GM21423 (cell line): ENCODE data around the gene WBP1L.
"Not testable (repeated sequence)": the region's sequence is repeated elsewhere in the genome, so short reads cannot be mapped to it uniquely, and the experiment has no call there.

Source experiments
- ATAC-seq: cut with Tn5 transposase; IDR thresholded peaks from one replicate; pipeline ENCODE4 v1.9.1; 2021; ENCODE audit warnings: mild to moderate bottlenecking, moderate library complexity; ENCODE audit not compliant: unreplicated experiment

Gene WBP1L

DNA sequence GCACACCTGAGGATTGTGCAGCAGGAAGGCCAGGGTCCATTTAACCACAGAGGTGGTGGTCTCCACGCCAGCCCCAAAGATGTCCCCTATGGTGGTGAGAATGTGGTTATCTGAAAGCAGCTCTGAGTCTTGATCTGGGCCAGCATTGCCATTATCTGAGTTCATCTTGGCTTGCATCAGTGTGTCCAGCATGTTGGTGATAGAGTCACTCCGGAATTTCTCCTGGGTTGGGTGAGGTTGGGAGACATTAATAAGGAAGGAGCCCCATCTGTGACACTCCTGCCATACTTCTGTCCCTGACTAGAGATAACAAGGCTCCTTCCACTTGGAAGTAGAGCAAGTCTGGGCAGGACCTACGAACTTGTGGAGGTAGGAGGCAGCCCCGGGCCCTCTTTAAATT lies 89.2 kb downstream of the WBP1L start:
- ATAC-seq, result no peak

DNA sequence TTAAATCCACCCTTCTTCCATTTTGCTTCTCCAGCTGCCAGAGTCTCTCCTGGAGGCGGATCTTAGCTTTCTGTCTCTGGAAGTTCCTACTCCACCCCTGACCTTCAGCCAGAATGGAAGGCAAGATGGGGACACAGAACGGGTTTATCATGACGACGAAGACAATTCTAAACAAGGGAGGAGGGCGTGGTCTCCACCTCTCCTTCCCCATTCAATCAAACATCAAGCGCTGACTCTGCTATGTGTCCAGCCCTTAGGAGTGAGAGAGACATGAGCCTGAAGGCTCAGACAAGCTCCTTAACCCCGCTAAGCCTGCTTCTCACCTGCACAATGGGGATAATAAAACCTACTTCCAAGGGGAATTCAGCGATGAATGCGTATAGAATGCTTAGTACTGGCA lies 90.4 kb downstream of the WBP1L start:
- no peak for ATAC-seq

DNA sequence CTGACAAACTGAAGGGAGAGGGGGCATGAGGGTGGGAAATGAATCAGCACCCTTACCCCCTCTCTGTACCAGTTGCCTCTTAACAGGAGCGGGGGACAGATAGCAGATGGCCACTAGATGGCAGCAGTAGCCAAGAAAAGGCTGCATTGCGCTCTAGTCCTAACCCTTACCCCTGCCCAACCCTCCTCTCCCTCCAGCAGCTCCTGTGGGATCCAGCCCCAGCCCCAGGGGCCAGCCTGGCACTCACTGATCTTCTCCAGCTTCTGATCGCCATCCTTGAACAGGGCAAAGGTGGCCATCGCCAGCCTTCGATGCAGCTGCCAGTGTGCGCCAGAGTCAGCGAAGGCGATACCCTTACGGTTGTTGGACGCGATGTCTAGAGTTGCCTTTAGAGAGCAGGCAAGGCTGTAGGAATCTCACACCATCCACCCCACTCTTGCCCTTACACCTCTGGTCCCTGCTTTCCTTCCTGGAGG lies 91.3 kb downstream of the WBP1L start:
- no peak for ATAC-seq

DNA sequence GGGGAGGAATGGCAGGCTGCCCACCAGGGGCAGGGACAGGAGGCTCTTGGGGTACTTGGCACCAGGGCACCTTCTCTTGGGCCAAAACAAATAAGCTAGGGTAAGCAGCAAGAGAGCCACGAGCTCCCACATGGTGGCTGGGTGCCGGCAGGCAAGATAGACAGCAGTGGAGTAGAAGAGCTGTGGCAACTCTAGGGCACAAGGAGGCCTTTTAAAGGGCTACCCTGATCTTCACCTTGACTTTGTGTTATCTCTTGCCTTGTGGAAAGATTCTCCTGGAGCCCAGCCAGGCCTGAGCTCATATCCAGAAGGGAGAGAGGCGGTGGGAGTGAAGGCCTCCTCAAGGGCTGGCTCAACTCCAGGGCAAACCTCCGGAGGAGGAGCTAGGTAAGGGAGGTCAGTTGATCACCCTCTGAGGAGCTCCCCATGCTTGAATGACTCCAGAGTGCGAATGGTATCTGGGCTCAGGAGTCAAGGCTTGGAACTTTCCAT lies 93.5 kb downstream of the WBP1L start, which contains the start of gene CYP17A1:
Gene CYP17A1 (minus strand): TSS at position 184 of the 492 bp plus-strand sequence. CDS start 52 bp downstream, at position 132.
- no peak for ATAC-seq

DNA sequence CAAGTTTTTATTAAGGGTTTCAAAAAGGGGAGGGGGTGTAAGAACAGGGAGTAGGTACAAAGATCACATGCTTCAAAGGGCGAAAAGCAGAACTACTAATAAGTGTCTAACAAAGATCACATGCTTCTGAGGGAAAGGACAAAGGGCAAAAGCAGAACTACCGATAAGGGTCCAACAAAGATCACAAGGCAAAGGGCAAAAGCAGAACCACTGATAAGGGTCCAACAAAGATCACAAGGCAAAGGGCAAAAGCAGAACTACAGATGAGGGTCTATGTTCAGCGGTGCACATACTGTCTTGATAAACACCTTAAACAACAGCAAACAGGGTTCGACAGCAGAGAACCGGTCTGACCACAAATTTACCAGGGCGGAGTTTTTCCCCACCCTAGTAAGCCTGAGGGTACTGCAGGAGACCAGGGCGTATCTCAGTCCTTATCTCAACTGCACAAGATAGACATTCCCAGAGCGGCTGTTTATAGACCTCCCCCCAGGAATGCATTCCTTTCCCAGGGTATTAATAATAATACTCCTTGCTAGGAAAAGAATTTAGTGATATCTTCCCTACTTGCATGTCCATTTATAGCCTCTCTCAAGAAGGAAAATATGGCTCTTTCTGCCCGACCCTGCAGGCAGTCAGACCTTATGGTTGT lies 94.7 kb downstream of the WBP1L start:
- not testable (repeated sequence) for ATAC-seq

DNA sequence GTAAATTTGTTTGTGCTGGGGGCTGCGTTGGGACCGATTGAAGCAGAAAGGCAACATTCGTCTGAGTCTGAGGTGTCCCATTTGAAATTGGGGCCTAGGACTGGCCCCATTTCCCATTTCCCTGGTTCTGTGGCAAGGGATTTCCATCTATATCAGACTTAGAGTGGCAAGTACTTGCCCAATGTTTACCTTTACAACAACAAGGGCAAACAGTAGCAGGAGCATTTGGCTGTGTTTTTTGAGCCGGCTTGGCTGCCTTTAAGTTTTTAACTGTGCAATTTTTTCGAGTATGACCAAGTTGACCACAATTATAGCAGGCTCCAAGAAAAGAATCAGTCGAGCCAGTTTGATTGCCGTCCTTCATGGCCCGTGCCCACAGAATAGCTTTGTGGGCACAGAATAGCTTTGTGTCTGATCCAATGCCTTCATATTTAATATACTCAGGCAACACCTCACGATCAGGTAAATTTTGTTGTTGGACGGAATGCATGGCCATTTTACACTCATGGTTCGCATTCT lies 98.1 kb downstream of the WBP1L start:
- no peak for ATAC-seq

DNA sequence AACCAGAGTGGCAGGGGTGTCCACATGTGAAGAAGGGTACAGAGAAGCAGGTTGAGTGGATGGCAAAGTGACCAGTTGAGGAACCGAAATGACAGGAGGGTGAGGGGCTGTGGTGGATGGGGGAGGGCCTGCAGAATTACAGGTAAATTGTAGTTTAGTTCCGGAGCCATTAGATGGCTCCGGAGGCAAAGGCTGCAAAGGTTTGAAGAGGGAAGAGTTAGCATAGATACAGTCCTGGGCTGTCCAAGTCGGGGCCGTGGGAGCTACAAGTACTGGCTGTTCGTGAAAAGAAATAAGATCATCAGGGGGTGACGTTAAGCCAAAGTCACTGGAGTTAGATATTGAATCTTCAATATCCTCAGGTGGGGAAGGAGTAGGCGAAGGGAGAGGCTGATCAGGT lies 99.4 kb downstream of the WBP1L start:
- not testable (repeated sequence) for ATAC-seq

DNA sequence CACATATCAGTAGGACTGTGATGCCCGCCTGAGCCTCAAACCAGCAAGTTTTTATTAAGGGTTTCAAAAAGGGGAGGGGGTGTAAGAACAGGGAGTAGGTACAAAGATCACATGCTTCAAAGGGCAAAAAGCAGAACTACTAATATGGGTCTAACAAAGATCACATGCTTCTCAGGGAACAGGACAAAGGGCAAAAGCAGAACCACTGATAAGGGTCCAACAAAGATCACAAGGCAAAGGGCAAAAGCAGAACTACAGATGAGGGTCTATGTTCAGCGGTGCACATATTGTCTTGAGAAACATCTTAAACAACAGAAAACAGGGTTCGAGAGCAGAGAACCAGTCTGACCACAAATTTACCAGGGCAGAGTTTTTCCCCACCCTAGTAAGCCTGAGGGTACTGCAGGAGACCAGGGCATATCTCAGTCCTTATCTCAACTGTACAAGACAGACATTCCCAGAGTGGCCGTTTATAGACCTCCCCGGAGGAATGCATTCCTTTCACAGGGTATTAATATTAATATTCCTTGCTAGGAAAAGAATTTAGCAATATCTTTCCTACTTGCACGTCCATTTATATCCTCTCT lies 100.5 kb downstream of the WBP1L start:
- ATAC-seq, result not testable (repeated sequence)

DNA sequence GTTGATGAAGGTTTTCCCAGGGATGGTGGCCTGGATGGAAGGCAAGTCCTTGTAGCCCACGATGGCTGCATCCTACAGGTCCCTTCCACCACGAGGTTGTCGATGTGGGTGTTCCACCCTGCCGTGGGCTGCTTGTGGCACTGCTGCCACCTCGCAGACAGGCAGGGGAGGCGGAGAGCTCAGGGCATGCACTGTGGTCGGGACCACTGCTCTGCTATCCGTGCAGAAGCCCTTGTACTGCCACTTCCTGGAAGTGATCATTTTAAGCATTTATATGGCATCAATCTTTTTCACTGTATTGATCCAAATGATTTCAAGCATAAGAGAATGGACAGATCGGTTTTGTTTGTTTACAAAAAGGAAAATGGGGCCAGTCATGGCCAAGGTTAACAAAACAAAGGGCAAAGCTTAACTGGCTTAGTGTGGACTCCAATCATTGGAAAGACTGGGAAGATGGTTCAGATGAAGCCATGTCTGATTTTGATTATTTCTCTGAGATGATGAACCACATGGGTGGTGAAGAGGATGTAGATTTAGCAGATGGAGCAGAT lies 101.7 kb downstream of the WBP1L start:
- ATAC-seq, result no peak

DNA sequence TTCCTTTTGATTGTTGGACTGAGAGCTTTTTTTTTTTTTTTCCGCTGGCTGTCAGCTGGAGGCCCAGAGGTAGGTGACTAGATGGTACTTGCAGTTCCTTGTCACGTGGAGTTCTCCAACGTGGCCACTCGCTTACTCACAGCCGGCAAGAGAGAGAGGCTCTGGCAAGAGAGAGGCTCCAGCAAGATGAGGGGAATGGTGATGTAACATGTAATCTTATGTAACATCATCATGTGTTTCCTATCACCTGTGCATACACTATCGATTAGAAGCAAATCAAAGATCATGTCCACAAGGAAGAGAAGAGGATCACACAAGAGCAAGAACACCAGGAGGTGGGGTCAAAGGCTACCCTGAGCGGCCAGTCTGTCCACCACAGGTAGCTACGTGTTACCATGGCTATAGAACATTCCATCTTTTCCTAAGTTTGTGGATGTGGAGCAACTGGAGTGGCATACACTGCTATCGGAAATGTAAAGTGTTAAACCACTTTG lies 106.3 kb downstream of the WBP1L start:
- ATAC-seq, result no peak

DNA sequence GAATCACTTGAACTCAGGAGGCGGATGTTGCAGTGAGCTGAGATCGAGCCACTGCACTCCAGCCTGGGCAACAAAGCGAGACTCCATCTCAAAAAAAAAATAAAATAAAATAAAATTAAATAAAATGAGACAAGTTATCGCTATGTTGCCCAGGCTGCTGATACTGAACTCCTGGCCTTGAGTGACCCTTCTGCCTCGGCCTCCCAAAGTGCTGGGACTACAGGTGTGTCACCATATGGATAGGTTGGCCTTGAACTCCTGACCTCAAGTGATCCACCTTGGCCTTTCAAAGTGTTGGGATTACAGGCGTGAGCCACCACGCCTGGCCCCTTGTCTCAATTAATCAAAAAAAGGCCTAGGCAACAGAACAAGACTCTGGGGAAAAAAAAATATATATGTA lies 109.5 kb downstream of the WBP1L start:
- not testable (repeated sequence) for ATAC-seq

DNA sequence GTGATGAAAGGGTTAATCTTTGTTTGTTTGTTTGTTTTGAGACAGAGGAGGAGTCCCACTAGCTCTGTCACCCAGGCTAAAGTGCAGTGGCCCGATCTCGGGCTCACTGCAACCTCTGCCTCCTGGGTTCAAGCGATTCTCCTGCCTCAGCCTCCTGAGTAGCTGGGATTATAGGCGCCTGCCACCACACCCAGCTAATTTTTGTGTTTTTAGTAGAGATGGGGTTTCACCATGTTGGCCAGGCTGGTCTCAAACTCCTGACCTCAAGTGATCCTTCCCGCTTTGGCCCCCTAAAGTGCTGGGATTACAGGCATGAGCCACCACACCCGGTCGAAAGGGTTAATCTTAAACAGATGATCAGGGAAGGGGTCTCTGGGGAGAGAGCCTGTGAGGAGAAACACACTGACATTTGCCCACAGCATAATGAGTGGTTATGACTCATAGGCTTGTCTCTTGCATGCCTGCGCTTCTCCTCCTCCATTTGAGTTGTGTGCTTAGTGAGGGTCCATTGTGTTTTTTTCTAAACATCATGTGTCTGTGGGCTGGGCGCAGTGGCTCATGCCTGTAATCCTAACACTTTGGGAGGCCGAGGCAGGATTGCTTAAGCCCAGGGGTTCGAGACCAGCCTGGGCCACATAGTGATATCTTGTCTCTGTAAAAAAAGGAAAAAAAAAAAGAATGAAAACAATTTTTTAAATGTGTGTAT lies 112.1 kb downstream of the WBP1L start:
- not testable (repeated sequence) for ATAC-seq

DNA sequence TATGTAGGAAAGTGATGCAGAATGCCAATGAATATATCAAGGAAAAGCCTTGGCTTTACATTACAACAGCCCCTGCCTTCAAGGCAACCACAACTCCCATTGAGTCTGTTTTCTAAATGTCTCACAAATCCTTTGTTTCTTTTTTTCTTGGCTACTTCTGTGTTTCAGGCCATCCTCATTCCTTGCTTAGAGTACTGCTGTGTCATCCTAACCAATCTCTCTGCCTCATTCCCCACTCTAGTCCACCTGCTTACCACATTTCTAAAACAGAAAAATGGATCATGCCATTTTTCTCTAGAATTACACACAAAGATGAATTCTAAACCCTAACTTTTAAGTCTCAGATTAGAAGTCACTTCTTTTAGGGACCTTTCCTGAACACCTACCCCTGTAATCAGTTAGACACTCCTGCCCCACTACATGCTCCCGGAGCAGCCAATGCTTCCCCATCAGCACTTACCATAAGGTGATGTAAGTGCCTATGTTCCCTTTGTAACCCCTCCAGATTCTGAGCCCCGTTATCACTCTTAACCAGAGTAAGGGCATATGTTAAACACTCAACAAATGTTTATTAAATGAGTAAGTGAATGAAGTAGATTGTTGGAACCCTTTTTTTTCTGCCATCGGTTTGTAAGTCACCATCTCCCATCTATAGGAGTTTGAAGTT lies 113.1 kb downstream of the WBP1L start:
- no peak for ATAC-seq

DNA sequence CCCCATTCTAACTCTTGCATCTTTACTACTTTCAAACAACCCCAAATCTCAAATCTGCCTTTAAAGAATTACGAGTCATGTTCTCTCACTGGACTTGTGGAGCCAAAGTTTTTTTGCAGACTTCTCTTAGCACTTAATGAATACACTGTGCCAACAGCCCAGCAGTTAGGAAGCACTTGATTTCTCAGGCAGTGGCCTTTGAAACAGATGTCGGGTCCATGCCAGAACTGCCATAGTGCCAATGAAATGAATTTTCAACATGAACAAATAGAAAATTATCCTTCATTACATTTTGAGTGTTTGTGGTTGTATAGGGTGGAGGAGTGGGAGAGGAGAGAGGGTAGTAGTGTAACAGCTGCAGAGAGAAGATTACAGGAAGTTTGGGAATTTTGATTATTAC lies 116.2 kb downstream of the WBP1L start:
- ATAC-seq, result no peak

DNA sequence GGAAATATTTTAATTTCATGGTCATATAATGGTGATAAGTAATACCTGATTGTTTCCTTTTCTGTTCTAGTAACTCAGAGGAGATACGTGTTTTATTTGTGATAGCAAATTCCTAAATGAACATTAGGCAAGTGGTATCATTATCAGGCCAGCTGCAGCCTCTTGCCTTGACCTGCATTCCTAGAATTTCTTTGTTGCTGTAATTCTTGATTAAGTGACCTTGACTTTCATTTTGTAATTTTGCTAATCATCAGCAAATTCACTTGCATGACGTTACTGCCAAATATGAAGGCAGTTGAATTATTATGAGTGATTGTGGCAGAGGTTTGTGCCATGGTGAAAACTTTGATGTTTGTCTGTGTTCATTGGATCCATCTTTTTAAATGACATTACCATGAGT lies 119.9 kb downstream of the WBP1L start:
- ATAC-seq, result no peak

DNA sequence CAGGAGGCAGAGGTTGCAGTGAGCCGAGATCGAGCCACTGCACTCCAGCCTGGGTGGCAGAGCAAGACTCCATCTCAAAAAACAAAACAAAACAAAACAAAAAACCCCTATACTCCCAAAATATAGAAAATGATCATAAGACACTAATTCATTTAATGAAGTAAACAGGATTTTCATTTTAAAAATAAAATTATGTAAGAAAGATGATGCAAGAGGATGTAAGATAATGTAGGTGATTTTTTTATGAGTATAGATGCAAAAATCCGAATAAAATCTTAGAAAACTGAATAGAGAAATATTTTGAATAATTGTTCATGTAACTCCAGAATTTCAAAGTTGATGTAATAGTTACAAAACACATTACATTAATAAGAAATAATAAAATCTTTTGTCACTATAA lies 121.9 kb downstream of the WBP1L start:
- no peak for ATAC-seq
